Mesangial cell (primary cell): ENCODE data around the gene EXOC5. TPM values are rescaled to one million over a fixed set of nuclear protein-coding genes. Genes with fewer than 3 reads are reported as not detected.

Experiments
- total RNA-seq: library from RNA; depleted of rRNA; stranded (reverse); fragments of >200 nt; gene quantifications from 2 replicates; pipeline ENCODE4 v1.2.3, GENCODE V29; 2015

EXOC5 gene, protein sequence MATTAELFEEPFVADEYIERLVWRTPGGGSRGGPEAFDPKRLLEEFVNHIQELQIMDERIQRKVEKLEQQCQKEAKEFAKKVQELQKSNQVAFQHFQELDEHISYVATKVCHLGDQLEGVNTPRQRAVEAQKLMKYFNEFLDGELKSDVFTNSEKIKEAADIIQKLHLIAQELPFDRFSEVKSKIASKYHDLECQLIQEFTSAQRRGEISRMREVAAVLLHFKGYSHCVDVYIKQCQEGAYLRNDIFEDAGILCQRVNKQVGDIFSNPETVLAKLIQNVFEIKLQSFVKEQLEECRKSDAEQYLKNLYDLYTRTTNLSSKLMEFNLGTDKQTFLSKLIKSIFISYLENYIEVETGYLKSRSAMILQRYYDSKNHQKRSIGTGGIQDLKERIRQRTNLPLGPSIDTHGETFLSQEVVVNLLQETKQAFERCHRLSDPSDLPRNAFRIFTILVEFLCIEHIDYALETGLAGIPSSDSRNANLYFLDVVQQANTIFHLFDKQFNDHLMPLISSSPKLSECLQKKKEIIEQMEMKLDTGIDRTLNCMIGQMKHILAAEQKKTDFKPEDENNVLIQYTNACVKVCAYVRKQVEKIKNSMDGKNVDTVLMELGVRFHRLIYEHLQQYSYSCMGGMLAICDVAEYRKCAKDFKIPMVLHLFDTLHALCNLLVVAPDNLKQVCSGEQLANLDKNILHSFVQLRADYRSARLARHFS
- 25.2 and 30.8 TPM in 2 replicates for total RNA-seq

DNA sequence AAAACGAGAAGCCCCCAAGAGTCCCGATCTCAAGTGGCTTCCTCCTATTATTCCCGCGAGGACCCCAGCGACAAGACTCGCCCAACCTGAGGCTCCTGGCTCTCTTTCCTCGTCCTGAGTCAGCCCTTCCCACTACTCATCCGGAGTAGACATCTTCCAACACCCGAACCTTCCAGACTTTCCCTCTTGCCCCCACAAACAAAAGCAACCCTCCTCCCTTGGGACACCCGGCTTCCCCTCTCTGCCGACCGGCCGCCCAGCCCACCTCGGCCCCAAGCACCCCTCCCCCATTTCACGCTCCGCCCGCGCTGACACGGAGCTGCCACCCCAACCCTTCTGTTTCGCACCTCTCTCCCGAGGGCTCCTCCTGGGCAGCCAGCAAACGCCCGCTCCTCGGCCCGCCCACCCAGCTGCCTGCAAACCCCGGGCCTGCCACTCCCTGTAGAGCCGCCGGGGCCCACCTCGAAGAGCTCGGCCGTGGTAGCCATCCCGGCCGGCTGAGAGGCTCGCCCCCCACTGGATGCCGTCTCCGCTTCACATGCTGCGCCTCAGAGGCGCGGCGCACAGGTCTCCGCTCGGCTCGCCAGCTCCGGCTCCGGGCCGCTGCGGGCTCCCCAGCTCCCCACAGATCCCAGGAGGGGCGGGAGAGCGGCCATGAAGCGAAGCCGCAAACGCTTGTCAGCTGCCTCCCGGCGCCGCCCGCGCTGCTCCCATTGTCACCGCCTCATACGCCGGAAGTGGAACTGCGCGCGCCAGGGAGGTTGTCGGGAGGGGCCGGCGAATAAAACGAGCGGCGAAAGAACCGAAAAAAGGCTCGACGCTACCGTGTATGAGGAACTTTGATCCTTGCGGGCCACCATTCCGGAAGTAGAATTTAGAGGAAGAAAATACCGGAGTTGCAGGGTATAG is at the start of gene EXOC5, which contains the start of gene AP5M1:
Gene EXOC5, minus strand, starts transcription at position 745 of the 909 bp plus-strand sequence. Its CDS starts 257 bp downstream, at position 488.
Gene AP5M1, plus strand, starts transcription at position 811 of the 909 bp plus-strand sequence. CDS start 344 bp downstream, outside the sequence.

Other genes with a start within 250 kb of the EXOC5 start
- gene AP5M1, start 66 bp upstream of the EXOC5 start, total RNA-seq = 16.0 and 17.4 TPM in 2 replicates
- gene NAA30, start 121.7 kb upstream of the EXOC5 start, total RNA-seq = 9.6 and 14.6 TPM in 2 replicates
- 8.6 and 56.2 TPM in 2 replicates for gene CCDC198, start 225.0 kb upstream of the EXOC5 start, total RNA-seq